WTC11 (cell line): ENCODE measurements around the gene TEX51. TPM values are rescaled to one million over a fixed set of nuclear protein-coding genes. Genes with fewer than 3 reads are reported as not detected.

Experiments
- ATAC-seq: fragments of 200-7000 bp; cut with Tn5 transposase; 2 replicates; pipeline ENCODE4 v1.10.0; 2021; ENCODE audit warnings: mild to moderate bottlenecking, moderate library complexity
- CTCF ChIA-PET: fragments of 300-600 bp; sonication (Branson Sonifier 250); formaldehyde crosslinking; loops from one replicate; lab custom pipeline; 2021; ENCODE audit warnings: antibody characterized with exemption; lab: Charles Lee
- POLR2A ChIA-PET: fragments of 350-600 bp; sonication (Branson Sonifier 250); formaldehyde crosslinking; loops from one replicate; lab custom pipeline; 2021; ENCODE audit warnings: antibody characterized with exemption; lab: Charles Lee
- DNase-seq: peaks from one replicate; pipeline ENCODE4 v3.0.0; 2021; ENCODE audit warnings: low spot score
- H3K27ac Mint-ChIP-seq: 2 replicates; pipeline ENCODE4 v1.8.0; 2021; ENCODE audit warnings: mixed read lengths
- H3K27me3 Mint-ChIP-seq: 2 replicates; pipeline ENCODE4 v1.8.0; 2021; ENCODE audit warnings: low read depth, mild to moderate bottlenecking, moderate library complexity, mixed read lengths
- H3K36me3 Mint-ChIP-seq: 2 replicates; pipeline ENCODE4 v1.8.0; 2021; ENCODE audit warnings: mixed read lengths
- H3K4me1 Mint-ChIP-seq: 2 replicates; pipeline ENCODE4 v1.8.0; 2022; ENCODE audit warnings: mixed read lengths
- H3K4me3 Mint-ChIP-seq: 2 replicates; pipeline ENCODE4 v1.8.0; 2021; ENCODE audit warnings: mild to moderate bottlenecking, moderate library complexity, mixed read lengths
- H3K9me3 Mint-ChIP-seq: 2 replicates; pipeline ENCODE4 v1.8.0; 2021; ENCODE audit warnings: mixed read lengths
- ETV6 ChIP-seq: sonication (generic); formaldehyde crosslinking; IDR thresholded peaks from 2 replicates; pipeline ENCODE4 v1.8.1; 2022; ENCODE audit warnings: mild to moderate bottlenecking, missing genetic modification reagents
- FOXJ3 ChIP-seq: sonication (generic); formaldehyde crosslinking; IDR thresholded peaks from 2 replicates; pipeline ENCODE4 v1.9.0; 2021; ENCODE audit warnings: missing genetic modification reagents, mild to moderate bottlenecking, borderline replicate concordance
- FOXP1 ChIP-seq: sonication (generic); formaldehyde crosslinking; IDR thresholded peaks from 2 replicates; pipeline ENCODE4 v1.8.0; 2022; ENCODE audit warnings: missing genetic modification reagents, mild to moderate bottlenecking, moderate library complexity, borderline replicate concordance
- NR3C1 ChIP-seq: sonication (generic); formaldehyde crosslinking; conservative IDR thresholded peaks from 2 replicates; pipeline ENCODE4 v1.8.1; 2023; ENCODE audit warnings: low read depth, mild to moderate bottlenecking, missing genetic modification reagents
- OVOL2 ChIP-seq: fragments of 250-450 bp; sonication (Bioruptor Pico); IDR thresholded peaks from 2 replicates; pipeline ENCODE4 v1.9.0; 2021; ENCODE audit warnings: mild to moderate bottlenecking, borderline replicate concordance
- RELA ChIP-seq: sonication (generic); formaldehyde crosslinking; IDR thresholded peaks from 2 replicates; pipeline ENCODE4 v1.8.1; 2022; ENCODE audit warnings: missing genetic modification reagents, mild to moderate bottlenecking, borderline replicate concordance
- ZNF317 ChIP-seq: sonication (generic); formaldehyde crosslinking; IDR thresholded peaks from 2 replicates; pipeline ENCODE4 v1.8.1; 2023; ENCODE audit warnings: low read depth, mild to moderate bottlenecking, moderate library complexity, missing genetic modification reagents, borderline replicate concordance
- total RNA-seq: library from RNA; stranded (reverse); gene quantifications from 3 replicates; pipeline ENCODE4 v1.2.3, GENCODE V29; 2021
- TF ChIP-seq, protein P1 (sequence below): sonication (generic); formaldehyde crosslinking; IDR thresholded peaks from 2 replicates; pipeline ENCODE4 v1.8.1; 2022; ENCODE audit warnings: missing genetic modification reagents, borderline replicate concordance
- TF ChIP-seq, protein P2 (sequence below): fragments of 250-450 bp; sonication (Bioruptor Pico); IDR thresholded peaks from 2 replicates; pipeline ENCODE4 v1.9.0; 2021; ENCODE audit warnings: mild to moderate bottlenecking
- TF ChIP-seq, protein P3 (sequence below): sonication (generic); formaldehyde crosslinking; conservative IDR thresholded peaks from 2 replicates; pipeline ENCODE4 v1.8.1; 2023; ENCODE audit warnings: mild to moderate bottlenecking, low read depth, missing genetic modification reagents, moderate library complexity
- TF ChIP-seq, protein P4 (sequence below): fragments of 200-600 bp; IDR thresholded peaks from 2 replicates; pipeline ENCODE4 v1.8.0; 2022; ENCODE audit warnings: antibody characterized with exemption
- TF ChIP-seq, protein P5 (sequence below): sonication (generic); formaldehyde crosslinking; IDR thresholded peaks from 2 replicates; pipeline ENCODE4 v1.8.1; 2023; ENCODE audit warnings: mild to moderate bottlenecking, missing genetic modification reagents, borderline replicate concordance

TEX51 gene
- total RNA-seq, 1 experiment from 2014 or later, result not detected

DNA sequence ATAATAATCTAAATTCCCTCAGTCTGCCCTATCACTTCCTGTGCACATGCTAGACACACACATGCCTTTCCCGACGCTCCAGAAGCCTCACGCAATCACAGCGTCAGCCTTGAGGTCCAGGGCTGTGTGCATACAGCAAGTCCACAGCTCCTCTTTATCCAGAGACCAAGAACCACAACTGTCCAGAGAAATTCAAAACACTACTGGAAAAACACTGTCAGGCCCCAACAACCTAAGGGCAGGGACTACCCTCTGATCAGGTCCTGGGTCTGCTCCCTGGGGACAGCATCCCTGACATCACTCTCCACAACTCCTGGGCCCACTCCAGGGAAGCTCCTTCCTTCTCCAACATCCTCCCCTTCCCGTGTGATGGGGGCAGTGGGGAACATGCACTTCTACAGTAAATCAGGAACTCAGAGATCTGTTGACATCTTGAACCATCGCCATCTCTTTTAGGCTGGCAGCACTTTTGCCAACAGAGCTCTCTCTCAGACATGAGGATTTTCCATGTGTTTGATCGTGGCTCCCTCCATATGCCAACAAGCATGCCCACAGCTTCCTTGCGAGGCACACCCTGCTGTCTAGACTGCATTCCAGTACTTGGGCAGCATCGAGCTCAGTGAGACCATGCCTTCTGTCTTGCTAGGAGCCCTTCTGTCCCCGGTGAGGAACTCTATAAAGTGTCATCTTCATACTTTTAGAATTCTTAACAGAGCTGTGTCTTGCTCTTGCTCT is 15.4 kb downstream of the TEX51 start (continued):
- TF ChIP-seq, protein P1, sequence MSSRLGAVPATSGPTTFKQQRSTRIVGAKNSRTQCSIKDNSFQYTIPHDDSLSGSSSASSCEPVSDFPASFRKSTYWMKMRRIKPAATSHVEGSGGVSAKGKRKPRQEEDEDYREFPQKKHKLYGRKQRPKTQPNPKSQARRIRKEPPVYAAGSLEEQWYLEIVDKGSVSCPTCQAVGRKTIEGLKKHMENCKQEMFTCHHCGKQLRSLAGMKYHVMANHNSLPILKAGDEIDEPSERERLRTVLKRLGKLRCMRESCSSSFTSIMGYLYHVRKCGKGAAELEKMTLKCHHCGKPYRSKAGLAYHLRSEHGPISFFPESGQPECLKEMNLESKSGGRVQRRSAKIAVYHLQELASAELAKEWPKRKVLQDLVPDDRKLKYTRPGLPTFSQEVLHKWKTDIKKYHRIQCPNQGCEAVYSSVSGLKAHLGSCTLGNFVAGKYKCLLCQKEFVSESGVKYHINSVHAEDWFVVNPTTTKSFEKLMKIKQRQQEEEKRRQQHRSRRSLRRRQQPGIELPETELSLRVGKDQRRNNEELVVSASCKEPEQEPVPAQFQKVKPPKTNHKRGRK (CRISPR knock-in tag), result no peak
- no peak for TF ChIP-seq ETV6 (CRISPR knock-in tag)

DNA sequence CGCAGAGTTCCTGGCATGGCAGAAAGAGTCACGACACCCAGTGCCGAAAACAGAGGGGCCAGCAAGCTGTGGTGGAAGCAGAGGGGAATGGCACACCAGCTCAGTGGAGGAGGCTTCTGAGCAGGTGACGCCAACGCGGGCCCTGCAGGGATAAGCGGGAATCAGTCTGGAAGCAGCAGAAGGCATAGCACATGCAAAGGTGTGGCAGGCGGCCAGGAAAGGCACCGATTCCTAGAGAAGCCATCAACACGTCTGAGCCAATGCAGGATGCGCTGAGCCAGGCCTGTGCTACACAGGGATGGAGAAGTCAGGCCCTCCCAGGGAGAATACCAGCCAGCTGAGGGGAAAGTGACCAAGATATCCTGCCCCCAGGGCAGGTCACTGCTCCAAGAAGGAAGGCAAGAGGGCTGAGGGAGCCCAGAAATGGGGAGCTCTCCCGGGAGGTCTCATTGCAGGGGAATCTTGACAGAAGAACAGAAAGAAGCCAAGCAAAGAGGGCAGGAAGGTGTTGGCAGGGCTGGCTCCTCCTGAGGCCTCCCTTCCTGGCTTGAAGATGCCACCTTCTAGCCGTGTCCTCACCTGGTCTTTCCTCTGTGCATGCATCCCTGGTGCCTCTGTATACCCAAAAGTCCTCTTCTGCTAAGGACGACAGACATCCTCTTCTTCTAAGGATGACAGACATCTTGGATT is 16.3 kb downstream of the TEX51 start:
- TF ChIP-seq ZNF317 (CRISPR knock-in tag) (no peak), NR3C1 (CRISPR knock-in tag) (no peak), RELA (CRISPR knock-in tag) (no peak), FOXP1 (CRISPR knock-in tag) (no peak), OVOL2 (CRISPR knock-in tag) (no peak), FOXJ3 (CRISPR knock-in tag) (no peak)
- TF ChIP-seq, protein P2, sequence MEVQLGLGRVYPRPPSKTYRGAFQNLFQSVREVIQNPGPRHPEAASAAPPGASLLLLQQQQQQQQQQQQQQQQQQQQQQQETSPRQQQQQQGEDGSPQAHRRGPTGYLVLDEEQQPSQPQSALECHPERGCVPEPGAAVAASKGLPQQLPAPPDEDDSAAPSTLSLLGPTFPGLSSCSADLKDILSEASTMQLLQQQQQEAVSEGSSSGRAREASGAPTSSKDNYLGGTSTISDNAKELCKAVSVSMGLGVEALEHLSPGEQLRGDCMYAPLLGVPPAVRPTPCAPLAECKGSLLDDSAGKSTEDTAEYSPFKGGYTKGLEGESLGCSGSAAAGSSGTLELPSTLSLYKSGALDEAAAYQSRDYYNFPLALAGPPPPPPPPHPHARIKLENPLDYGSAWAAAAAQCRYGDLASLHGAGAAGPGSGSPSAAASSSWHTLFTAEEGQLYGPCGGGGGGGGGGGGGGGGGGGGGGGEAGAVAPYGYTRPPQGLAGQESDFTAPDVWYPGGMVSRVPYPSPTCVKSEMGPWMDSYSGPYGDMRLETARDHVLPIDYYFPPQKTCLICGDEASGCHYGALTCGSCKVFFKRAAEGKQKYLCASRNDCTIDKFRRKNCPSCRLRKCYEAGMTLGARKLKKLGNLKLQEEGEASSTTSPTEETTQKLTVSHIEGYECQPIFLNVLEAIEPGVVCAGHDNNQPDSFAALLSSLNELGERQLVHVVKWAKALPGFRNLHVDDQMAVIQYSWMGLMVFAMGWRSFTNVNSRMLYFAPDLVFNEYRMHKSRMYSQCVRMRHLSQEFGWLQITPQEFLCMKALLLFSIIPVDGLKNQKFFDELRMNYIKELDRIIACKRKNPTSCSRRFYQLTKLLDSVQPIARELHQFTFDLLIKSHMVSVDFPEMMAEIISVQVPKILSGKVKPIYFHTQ, result no peak
- TF ChIP-seq, protein P3, sequence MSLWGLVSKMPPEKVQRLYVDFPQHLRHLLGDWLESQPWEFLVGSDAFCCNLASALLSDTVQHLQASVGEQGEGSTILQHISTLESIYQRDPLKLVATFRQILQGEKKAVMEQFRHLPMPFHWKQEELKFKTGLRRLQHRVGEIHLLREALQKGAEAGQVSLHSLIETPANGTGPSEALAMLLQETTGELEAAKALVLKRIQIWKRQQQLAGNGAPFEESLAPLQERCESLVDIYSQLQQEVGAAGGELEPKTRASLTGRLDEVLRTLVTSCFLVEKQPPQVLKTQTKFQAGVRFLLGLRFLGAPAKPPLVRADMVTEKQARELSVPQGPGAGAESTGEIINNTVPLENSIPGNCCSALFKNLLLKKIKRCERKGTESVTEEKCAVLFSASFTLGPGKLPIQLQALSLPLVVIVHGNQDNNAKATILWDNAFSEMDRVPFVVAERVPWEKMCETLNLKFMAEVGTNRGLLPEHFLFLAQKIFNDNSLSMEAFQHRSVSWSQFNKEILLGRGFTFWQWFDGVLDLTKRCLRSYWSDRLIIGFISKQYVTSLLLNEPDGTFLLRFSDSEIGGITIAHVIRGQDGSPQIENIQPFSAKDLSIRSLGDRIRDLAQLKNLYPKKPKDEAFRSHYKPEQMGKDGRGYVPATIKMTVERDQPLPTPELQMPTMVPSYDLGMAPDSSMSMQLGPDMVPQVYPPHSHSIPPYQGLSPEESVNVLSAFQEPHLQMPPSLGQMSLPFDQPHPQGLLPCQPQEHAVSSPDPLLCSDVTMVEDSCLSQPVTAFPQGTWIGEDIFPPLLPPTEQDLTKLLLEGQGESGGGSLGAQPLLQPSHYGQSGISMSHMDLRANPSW, result no peak
- TF ChIP-seq, protein P4, sequence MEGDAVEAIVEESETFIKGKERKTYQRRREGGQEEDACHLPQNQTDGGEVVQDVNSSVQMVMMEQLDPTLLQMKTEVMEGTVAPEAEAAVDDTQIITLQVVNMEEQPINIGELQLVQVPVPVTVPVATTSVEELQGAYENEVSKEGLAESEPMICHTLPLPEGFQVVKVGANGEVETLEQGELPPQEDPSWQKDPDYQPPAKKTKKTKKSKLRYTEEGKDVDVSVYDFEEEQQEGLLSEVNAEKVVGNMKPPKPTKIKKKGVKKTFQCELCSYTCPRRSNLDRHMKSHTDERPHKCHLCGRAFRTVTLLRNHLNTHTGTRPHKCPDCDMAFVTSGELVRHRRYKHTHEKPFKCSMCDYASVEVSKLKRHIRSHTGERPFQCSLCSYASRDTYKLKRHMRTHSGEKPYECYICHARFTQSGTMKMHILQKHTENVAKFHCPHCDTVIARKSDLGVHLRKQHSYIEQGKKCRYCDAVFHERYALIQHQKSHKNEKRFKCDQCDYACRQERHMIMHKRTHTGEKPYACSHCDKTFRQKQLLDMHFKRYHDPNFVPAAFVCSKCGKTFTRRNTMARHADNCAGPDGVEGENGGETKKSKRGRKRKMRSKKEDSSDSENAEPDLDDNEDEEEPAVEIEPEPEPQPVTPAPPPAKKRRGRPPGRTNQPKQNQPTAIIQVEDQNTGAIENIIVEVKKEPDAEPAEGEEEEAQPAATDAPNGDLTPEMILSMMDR, result no peak
- TF ChIP-seq, protein P5, sequence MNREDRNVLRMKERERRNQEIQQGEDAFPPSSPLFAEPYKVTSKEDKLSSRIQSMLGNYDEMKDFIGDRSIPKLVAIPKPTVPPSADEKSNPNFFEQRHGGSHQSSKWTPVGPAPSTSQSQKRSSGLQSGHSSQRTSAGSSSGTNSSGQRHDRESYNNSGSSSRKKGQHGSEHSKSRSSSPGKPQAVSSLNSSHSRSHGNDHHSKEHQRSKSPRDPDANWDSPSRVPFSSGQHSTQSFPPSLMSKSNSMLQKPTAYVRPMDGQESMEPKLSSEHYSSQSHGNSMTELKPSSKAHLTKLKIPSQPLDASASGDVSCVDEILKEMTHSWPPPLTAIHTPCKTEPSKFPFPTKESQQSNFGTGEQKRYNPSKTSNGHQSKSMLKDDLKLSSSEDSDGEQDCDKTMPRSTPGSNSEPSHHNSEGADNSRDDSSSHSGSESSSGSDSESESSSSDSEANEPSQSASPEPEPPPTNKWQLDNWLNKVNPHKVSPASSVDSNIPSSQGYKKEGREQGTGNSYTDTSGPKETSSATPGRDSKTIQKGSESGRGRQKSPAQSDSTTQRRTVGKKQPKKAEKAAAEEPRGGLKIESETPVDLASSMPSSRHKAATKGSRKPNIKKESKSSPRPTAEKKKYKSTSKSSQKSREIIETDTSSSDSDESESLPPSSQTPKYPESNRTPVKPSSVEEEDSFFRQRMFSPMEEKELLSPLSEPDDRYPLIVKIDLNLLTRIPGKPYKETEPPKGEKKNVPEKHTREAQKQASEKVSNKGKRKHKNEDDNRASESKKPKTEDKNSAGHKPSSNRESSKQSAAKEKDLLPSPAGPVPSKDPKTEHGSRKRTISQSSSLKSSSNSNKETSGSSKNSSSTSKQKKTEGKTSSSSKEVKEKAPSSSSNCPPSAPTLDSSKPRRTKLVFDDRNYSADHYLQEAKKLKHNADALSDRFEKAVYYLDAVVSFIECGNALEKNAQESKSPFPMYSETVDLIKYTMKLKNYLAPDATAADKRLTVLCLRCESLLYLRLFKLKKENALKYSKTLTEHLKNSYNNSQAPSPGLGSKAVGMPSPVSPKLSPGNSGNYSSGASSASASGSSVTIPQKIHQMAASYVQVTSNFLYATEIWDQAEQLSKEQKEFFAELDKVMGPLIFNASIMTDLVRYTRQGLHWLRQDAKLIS (CRISPR knock-in tag), result no peak
- H3K36me3 Mint-ChIP-seq, result no peaks in the 10 kb centered on the region
- no peaks in the 10 kb centered on the region for H3K4me1 Mint-ChIP-seq
- CTCF ChIA-PET, result interaction anchor here (1.2 to 1.5 kb wide), 2 partner anchors 29 kb away, joined by 3 to 7 read pairs; no protein-coding TSS in a partner anchor
- H3K27me3 Mint-ChIP-seq, result peaks cover 15% of the 10 kb centered on the region
- H3K9me3 Mint-ChIP-seq, result peaks cover 5% of the 10 kb centered on the region
- no peak overlapping the region for H3K27ac Mint-ChIP-seq
- ATAC-seq (no peak), DNase-seq (no peak)
- H3K4me3 Mint-ChIP-seq, result no peak overlapping the region
- POLR2A ChIA-PET, result interaction anchor here (0.6 kb wide), 1 partner anchor 10 kb away, joined by 3 read pairs; no protein-coding TSS in a partner anchor
